Middle frontal gyrus (tissue), 1 donor: ENCODE measurements around the gene R3HDM2.

Experiments used
- DNase-seq: peaks from one replicate; pipeline ENCODE4 v3.0.0-alpha.2; 2015; ENCODE audit warnings: low spot score; ENCODE audit errors: extremely low spot score

Gene R3HDM2

GRCh38 chr12:57467212-57467874 is 36.5 kb upstream of the R3HDM2 start:
- DNase-seq: no peak

- DNase-seq: no peak
These were observed 35.1 kb upstream of the R3HDM2 start for GRCh38 chr12:57465747-57466505.

- no peak for DNase-seq
These were observed 34.3 kb upstream of the R3HDM2 start for GRCh38 chr12:57465030-57465746.

GRCh38 chr12:57464569-57464968 is 33.7 kb upstream of the R3HDM2 start:
- DNase-seq: no peak

GRCh38 chr12:57462912-57463253 is 32.0 kb upstream of the R3HDM2 start:
- no peak for DNase-seq

GRCh38 chr12:57462251-57462911 is 31.5 kb upstream of the R3HDM2 start:
- DNase-seq: peak; percentile 53

GRCh38 chr12:57461917-57462250 is 31.0 kb upstream of the R3HDM2 start:
- no peak for DNase-seq

GRCh38 chr12:57461276-57461916 is 30.6 kb upstream of the R3HDM2 start:
- no peak for DNase-seq

DNA sequence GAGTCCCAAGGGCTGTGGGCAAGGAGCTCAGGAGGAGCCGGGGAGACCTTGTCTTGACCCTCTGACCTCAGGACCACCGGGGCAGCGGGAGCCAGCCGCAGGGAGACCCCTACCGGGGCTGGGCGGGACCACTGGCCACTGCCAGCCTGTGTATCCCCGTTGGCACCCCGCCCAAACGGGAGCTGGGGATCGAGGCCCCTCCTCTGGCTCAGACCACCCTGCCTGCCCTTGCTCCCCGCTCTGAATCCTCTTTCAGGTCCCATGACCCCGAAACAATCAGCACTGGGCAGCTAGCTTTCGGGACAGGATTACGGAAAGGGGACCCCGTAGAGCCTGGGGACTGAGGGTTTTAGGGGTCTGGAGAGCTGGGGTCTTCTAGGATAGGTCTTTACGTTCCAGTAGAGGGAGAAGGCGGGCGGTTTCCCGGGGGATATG is 30.0 kb upstream of the R3HDM2 start:
- DNase-seq: no peak

DNA sequence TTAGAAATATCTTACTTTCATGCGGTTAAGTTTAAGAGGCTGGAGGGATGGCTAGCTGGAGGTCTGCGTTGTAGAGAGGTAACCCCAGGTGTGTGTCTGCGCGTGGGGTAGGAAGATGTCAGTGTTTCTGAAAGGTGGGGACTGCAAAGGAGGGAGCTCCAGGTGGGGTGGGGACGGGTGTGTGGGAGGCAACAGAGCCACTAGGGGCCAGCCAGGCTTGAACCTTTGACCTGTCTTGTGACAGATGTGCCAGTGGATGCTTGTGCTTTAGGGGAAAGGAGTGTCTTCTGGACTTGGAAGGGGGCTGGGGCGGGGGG is 29.6 kb upstream of the R3HDM2 start:
- DNase-seq: no peak

DNA sequence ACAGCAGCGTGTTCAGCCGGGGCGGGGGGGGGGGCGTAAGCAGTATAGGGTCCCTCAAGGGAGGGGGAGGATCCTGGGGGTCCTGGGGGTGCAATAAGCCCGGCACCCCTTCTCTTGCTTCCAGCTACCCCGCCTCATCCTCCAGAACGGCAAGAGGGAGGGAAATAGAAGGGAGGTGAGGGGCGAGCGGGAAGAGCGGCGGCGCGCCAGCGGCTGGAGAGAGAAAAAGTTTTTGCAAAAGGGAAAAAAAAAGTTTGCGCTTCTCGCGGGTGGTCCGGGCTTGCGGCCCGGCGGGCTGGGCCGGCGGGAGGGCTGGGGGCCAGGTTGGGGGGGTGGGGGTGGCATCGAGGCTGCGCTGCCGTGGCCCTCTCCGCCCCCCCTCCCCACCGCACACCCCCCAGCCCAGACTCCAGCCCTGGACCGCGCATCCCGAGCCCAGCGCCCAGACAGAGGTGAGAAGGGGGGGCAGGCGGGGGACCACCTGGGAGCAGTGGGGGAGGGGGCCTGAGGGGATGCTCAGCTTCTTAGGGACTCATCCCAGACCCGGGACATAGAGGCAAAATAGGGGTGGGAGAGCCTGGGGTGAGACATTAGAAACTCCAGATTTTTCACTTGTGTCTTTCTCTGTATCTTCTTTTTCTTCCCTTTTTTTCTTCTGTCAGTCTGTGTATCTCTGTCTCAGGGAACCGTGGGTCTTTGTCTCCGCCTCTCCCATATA is 29.1 kb upstream of the R3HDM2 start, which contains the start of gene GLI1:
GLI1 (plus strand) TSS at position 36 of the 718 bp plus-strand sequence. CDS start 3,907 bp downstream, outside the sequence.
- no peak for DNase-seq

GRCh38 chr12:57459055-57459749 is 28.4 kb upstream of the R3HDM2 start:
- DNase-seq: peak; percentile 92

DNA sequence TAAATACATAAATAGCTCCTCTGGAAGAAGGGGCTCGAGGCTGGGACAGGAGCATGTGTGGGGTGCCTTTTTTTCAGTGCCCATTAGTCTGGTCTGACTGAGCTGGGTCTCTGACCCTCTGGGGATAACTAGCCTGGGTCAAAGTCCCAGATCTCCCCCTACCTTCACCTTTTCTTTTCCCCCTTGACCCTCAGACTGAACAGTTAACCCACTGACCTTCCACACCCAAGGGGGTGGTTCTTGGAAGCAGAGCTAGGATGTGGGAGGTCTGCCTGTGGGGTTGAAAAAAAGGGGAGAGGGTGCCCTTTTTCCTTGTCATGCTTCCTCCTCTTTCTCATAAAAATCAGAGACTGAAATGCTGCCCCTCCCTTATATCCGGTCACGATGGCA is 27.8 kb upstream of the R3HDM2 start:
- DNase-seq: no peak

DNA sequence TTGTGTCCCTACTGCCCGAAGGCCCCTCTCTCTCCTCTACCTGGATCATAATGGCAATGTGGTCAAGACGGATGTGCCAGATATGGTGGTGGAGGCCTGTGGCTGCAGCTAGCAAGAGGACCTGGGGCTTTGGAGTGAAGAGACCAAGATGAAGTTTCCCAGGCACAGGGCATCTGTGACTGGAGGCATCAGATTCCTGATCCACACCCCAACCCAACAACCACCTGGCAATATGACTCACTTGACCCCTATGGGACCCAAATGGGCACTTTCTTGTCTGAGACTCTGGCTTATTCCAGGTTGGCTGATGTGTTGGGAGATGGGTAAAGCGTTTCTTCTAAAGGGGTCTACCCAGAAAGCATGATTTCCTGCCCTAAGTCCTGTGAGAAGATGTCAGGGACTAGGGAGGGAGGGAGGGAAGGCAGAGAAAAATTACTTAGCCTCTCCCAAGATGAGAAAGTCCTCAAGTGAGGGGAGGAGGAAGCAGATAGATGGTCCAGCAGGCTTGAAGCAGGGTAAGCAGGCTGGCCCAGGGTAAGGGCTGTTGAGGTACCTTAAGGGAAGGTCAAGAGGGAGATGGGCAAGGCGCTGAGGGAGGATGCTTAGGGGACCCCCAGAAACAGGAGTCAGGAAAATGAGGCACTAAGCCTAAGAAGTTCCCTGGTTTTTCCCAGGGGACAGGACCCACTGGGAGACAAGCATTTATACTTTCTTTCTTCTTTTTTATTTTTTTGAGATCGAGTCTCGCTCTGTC is 26.1 kb upstream of the R3HDM2 start:
- DNase-seq: no peak

DNA sequence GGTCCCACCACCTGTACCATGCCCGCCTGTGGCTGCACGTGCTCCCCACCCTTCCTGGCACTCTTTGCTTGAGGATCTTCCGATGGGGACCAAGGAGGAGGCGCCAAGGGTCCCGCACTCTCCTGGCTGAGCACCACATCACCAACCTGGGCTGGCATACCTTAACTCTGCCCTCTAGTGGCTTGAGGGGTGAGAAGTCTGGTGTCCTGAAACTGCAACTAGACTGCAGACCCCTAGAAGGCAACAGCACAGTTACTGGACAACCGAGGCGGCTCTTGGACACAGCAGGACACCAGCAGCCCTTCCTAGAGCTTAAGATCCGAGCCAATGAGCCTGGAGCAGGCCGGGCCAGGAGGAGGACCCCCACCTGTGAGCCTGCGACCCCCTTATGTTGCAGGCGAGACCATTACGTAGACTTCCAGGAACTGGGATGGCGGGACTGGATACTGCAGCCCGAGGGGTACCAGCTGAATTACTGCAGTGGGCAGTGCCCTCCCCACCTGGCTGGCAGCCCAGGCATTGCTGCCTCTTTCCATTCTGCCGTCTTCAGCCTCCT is 25.4 kb upstream of the R3HDM2 start:
- no peak for DNase-seq

DNA sequence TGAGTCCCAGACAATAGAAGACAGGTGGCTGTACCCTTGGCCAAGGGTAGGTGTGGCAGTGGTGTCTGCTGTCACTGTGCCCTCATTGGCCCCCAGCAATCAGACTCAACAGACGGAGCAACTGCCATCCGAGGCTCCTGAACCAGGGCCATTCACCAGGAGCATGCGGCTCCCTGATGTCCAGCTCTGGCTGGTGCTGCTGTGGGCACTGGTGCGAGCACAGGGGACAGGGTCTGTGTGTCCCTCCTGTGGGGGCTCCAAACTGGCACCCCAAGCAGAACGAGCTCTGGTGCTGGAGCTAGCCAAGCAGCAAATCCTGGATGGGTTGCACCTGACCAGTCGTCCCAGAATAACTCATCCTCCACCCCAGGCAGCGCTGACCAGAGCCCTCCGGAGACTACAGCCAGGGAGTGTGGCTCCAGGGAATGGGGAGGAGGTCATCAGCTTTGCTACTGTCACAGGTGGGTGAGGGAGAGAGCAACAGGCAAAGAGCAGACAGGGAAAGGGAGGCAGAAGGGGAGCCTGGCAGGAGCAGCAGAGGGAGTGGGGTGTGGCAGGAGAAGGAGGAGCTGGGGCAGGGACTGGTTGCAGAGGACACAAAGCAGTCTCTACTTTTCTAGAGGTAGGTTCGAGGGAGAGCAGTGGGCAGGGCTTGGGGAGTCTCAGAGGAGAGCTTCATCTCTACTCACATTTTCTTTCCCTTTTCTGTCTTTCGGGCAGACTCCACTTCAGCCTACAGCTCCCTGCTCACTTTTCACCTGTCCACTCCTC is 24.7 kb upstream of the R3HDM2 start:
- no peak for DNase-seq

DNA sequence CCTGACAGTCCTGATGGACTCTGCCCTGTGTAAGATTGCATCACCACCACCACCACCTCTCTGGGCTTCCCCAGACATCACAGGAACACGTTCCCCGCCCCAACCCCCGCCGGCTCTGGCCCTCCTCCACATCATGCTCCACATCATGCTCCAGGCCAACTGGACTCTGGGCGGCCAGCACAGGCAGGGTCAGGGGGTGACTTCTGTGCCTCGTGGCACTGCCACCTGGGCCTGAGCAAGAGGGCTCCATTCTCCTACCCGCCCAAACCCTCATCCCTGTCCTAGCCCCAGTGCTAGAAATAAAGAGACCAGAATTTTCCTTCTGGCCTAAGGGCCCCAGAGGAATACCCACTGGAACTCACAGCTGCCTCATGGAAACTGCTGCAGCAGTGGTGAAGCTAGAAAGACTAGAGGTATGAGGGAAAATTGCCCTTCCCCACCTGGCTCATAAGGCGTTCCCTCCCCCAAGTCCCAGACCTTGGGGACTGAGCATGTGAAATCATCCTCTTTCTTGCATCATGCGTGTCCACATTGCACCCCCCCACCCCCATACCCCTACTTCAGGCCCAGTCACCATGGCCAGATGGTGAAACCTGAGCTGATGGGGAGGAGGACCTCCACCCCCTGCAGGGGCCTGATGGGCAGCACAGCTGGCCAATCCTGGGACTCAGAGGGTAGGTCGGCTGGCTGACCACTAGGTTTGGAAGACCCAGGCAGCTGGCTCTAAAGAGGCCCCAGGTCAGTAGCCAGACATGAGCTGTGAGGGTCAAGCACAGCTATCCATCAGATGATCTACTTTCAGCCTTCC is 23.9 kb upstream of the R3HDM2 start, which contains the start of gene INHBE:
INHBE (plus strand) TSS at position 742 of the 808 bp plus-strand sequence. CDS start 230 bp downstream, outside the sequence.
- DNase-seq: no peak

- no peak for DNase-seq
These were observed 23.3 kb upstream of the R3HDM2 start for GRCh38 chr12:57454213-57454565.
